IMR-90 (cell line): ENCODE measurements around the gene CARNS1. TPM values are rescaled to one million over a fixed set of nuclear protein-coding genes. Genes with fewer than 3 reads are reported as not detected.

Source experiments
- ATAC-seq: fragments of 200-7000 bp; cut with Tn5 transposase; 2 replicates; pipeline ENCODE4 v1.9.1; 2020; ENCODE audit warnings: low read depth, mild to moderate bottlenecking, moderate library complexity
- BruUV-seq: library from RNA; stranded (reverse); fragments of 400-500 nt; replicated peaks from 2 replicates; lab custom pipeline; 2021; lab: Mats Ljungman, UMichigan
- CTCF ChIA-PET: fragments of 300-600 bp; formaldehyde crosslinking; extraction: SDS; loops from one replicate; lab custom pipeline; 2021; ENCODE audit warnings: antibody characterized with exemption; lab: Yijun Ruan, JAX
- POLR2A ChIA-PET: fragments of 300-600 bp; sonication (Branson Sonifier 250); formaldehyde crosslinking; loops from one replicate; lab custom pipeline; 2022; ENCODE audit warnings: antibody characterized with exemption; ENCODE audit not compliant: unreplicated experiment; lab: Charles Lee
- DNase-seq: peaks from one replicate; pipeline ENCODE4 v3.0.0; 2013
- H2AFZ ChIP-seq: replicated peaks from 2 replicates; pipeline ENCODE3; 2013; ENCODE audit warnings: low read length, mild to moderate bottlenecking; ENCODE audit not compliant: poor library complexity
- H2AK5ac ChIP-seq: 2 replicates; pipeline ENCODE4 v1.6.1; 2013; ENCODE audit warnings: low read depth, low read length, inconsistent platforms
- H2AK9ac ChIP-seq: replicated peaks from 2 replicates; pipeline ENCODE3; 2013; ENCODE audit warnings: mild to moderate bottlenecking, low read depth, low read length, moderate library complexity; ENCODE audit not compliant: poor library complexity
- H2BK120ac ChIP-seq: 2 replicates; pipeline ENCODE4 v1.6.1; 2013; ENCODE audit warnings: low read depth, low read length, inconsistent platforms
- H2BK15ac ChIP-seq: 3 replicates; pipeline ENCODE4 v1.6.1; 2013; ENCODE audit warnings: low read depth, low read length, inconsistent platforms
- H2BK20ac ChIP-seq: 2 replicates; pipeline ENCODE4 v1.6.1; 2013; ENCODE audit warnings: low read depth, mild to moderate bottlenecking, inconsistent platforms, low read length, moderate library complexity
- H2BK5ac ChIP-seq: 2 replicates; pipeline ENCODE4 v1.6.1; 2013; ENCODE audit warnings: mild to moderate bottlenecking, low read depth, low read length, inconsistent platforms; ENCODE audit not compliant: poor library complexity, severe bottlenecking
- H3K14ac ChIP-seq: replicated peaks from 2 replicates; pipeline ENCODE4 v1.6.1; 2013; ENCODE audit warnings: low read depth, low read length, inconsistent platforms
- H3K18ac ChIP-seq: 2 replicates; pipeline ENCODE4 v1.6.1; 2013; ENCODE audit warnings: low read depth, low read length, control low read depth
- H3K23ac ChIP-seq: 2 replicates; pipeline ENCODE4 v1.6.1; 2013; ENCODE audit warnings: low read depth, low read length, inconsistent platforms
- H3K27ac ChIP-seq: 2 replicates; pipeline ENCODE4 v1.5.1; 2013; ENCODE audit warnings: mild to moderate bottlenecking, control low read depth, low read length; ENCODE audit not compliant: insufficient read depth
- H3K27me3 ChIP-seq: 2 replicates; pipeline ENCODE4 v1.6.1; 2013; ENCODE audit warnings: low read length; ENCODE audit not compliant: control insufficient read depth, insufficient read depth
- H3K36me3 ChIP-seq: 2 replicates; pipeline ENCODE4 v1.6.1; 2013; ENCODE audit warnings: low read length, mixed read lengths; ENCODE audit not compliant: control insufficient read depth, insufficient read depth
- H3K4ac ChIP-seq: 2 replicates; pipeline ENCODE4 v1.6.1; 2013; ENCODE audit warnings: low read depth, low read length, inconsistent platforms
- H3K4me1 ChIP-seq: 2 replicates; pipeline ENCODE4 v1.6.1; 2013; ENCODE audit warnings: low read length, mixed read lengths; ENCODE audit not compliant: control insufficient read depth, insufficient read depth
- H3K4me2 ChIP-seq: 2 replicates; pipeline ENCODE4 v1.6.1; 2013; ENCODE audit warnings: low read depth, mild to moderate bottlenecking, control low read depth, low read length, moderate library complexity
- H3K4me3 ChIP-seq: 2 replicates; pipeline ENCODE4 v1.5.1; 2013; ENCODE audit warnings: low read depth, mild to moderate bottlenecking, control low read depth, low read length, moderate library complexity; ENCODE audit not compliant: insufficient read depth
- H3K56ac ChIP-seq: 2 replicates; pipeline ENCODE4 v1.6.1; 2013; ENCODE audit warnings: low read length, inconsistent platforms; ENCODE audit not compliant: insufficient read depth; ENCODE audit errors: extremely low read depth
- H3K79me1 ChIP-seq, 2 experiments: 2 replicates each; pipeline ENCODE4 v1.6.1; 2013; ENCODE audit warnings: low read length in 2 of 2, inconsistent platforms in 1 of 2, low read depth in 1 of 2
- H3K9ac ChIP-seq: 2 replicates; pipeline ENCODE4 v1.6.1; 2013; ENCODE audit warnings: low read depth, low read length, control low read depth
- H3K9me1 ChIP-seq: 2 replicates; pipeline ENCODE4 v1.6.1; 2013; ENCODE audit warnings: low read length, inconsistent platforms; ENCODE audit not compliant: insufficient read depth
- H3K9me3 ChIP-seq: 2 replicates; pipeline ENCODE4 v1.6.1; 2013; ENCODE audit warnings: low read length; ENCODE audit not compliant: control insufficient read depth, insufficient read depth
- H4K20me1 ChIP-seq: 2 replicates; pipeline ENCODE4 v1.6.1; 2013; ENCODE audit warnings: low read length, inconsistent platforms; ENCODE audit not compliant: insufficient read depth
- H4K5ac ChIP-seq: 2 replicates; pipeline ENCODE4 v1.6.1; 2013; ENCODE audit warnings: mild to moderate bottlenecking, low read depth, low read length, control low read depth
- H4K8ac ChIP-seq, 2 experiments: 2 replicates each; pipeline ENCODE4 v1.6.1; 2013; ENCODE audit warnings: low read depth in 2 of 2, low read length in 2 of 2, control low read depth in 1 of 2, inconsistent platforms in 1 of 2
- H4K91ac ChIP-seq: 2 replicates; pipeline ENCODE4 v1.6.1; 2013; ENCODE audit warnings: low read depth, low read length, inconsistent platforms; ENCODE audit not compliant: insufficient read depth
- POLR2A ChIP-seq: IDR thresholded peaks from 2 replicates; pipeline ENCODE4 v1.6.1; 2012; ENCODE audit warnings: mild to moderate bottlenecking, low read depth, low read length
- WGBS, 2 experiments: methylation state at CpG; one replicate each; pipeline versions ENCODE4 v1.1.5 to v1.1.7; 2013; ENCODE audit warnings: missing lambda C conversion rate in 2 of 2; ENCODE audit not compliant: insufficient read length in 1 of 2; ENCODE audit errors: extremely low coverage in 2 of 2; 5-methylcytosine and 5-hydroxymethylcytosine counted together
- dilution Hi-C: fragments of 300-500 bp; cut with HindIII; formaldehyde crosslinking; loops from one replicate; pipeline ENCODE4 v1.14.3; 2018; ENCODE audit warnings: low sequenced_read_pairs; ENCODE audit not compliant: unreplicated experiment
- in situ Hi-C: fragments of 300-500 bp; cut with MboI; formaldehyde crosslinking; loops from 3 replicates; pipeline ENCODE4 v1.14.3; 2019; ENCODE audit warnings: low sequenced_read_pairs, inconsistent platforms, mixed read lengths
- intact Hi-C: fragments of 100-400 bp; cut with micrococcal nuclease; formaldehyde crosslinking; loops from 2 replicates; pipeline ENCODE4 v1.10.0; 2022
- polyA plus RNA-seq, 3 experiments: library from polyadenylated mRNA; depleted of rRNA; stranded (reverse); fragments of >200 nt; gene quantifications; 2 replicates each; pipeline ENCODE4 v1.2.3, GENCODE V29; 2012; ENCODE audit warnings: low replicate concordance in 1 of 3
- total RNA-seq: library from RNA; depleted of rRNA; stranded (reverse); fragments of >200 nt; gene quantifications from 2 replicates; pipeline ENCODE4 v1.2.3, GENCODE V29; 2012
- TF ChIP-seq, protein P1 (sequence below): fragments of 150-350 bp; IDR thresholded peaks from 2 replicates; pipeline ENCODE4 v1.6.1; 2017; ENCODE audit warnings: mild to moderate bottlenecking, antibody characterized with exemption, low read length, low read depth
- TF ChIP-seq, protein P2 (sequence below): conservative IDR thresholded peaks from 2 replicates; pipeline ENCODE4 v1.5.1; 2012; ENCODE audit warnings: mild to moderate bottlenecking, low read depth, low read length, improper control_type of control experiment

The CARNS1 gene
- total and polyA plus RNA-seq, 2 of the 4 experiments (the other 2 are of a cell fraction), result under 0.01 to 0.32 TPM

DNA sequence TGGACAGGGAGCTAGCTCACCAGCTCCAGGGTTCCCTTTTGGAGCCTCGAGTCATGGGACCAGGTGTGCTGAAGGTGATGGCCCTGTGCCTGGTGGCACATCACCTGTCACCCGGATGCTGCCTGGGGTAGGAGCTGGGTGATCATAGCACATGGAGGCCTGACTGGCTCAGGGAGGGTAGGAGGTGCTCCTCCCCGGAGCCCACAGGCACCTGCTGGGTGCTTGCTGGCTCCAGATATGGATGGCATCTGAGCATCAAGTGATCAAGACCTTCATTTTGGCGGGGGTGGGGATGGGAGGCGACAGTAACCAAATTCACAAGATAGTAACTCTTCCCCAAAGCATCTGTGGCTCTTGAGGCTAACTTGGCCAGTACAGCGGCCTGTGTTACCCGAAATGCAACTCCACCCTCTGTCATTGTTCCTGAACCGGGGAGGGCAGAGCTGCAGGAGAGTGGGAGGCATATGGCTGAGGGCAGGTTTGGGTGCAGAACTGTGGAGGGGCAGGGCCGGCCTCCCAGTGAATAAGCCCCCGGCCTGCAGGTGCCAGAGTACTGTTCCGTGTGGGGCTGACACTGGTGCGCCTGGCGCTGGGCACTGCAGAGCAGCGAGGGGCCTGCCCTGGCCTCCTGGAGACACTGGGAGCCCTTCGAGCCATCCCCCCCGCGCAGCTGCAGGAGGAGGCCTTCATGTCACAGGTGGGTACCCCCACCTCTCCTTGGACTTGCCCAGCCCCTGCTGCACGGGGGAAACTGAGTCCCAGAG lies 6.9 kb upstream of the CARNS1 start:
- CTCF ChIA-PET, result no interaction called here

More for the DNA sequence above, 6.9 kb upstream of the CARNS1 start:
- Histone ChIP-seq H2BK15ac (no peak overlapping the region), H3K56ac (no peak overlapping the region), H4K5ac (no peak overlapping the region), H3K4me1 (no peaks in the 10 kb centered on the region), H3K36me3 (no peaks in the 10 kb centered on the region), H4K91ac (no peak overlapping the region), H2BK20ac (no peak overlapping the region), H3K14ac (no peak overlapping the region), H3K27me3 (peaks cover 55% of the 10 kb centered on the region), H3K9me3 (no peaks in the 10 kb centered on the region), H3K4me3 (no peak overlapping the region), H3K79me1 (no peaks in the 10 kb centered on the region), H3K9ac (no peak overlapping the region), H4K20me1 (no peaks in the 10 kb centered on the region), H2BK5ac (no peak overlapping the region), H3K9me1 (no peaks in the 10 kb centered on the region), H4K8ac (no peak overlapping the region), H3K4me2 (no peak overlapping the region), H2BK120ac (no peak overlapping the region), H2AK9ac (no peak overlapping the region), H3K4ac (no peak overlapping the region), H2AFZ (no peak overlapping the region), H3K18ac (no peak overlapping the region), H2AK5ac (no peak overlapping the region), H3K23ac (no peak overlapping the region), H3K27ac (no peak overlapping the region)
- BruUV-seq, result no TSS peak
- POLR2A ChIA-PET, result no interaction called here
- WGBS, 2 experiments, result 81% methylated on average over 6 of the region's 18 CpGs; no CpG with 5 or more reads in 1 of the 2 experiments
- in situ Hi-C loops, result no loop called here
- dilution Hi-C loops, result no loop called here
- intact Hi-C loops, result no loop called here
- TF ChIP-seq, protein P1, sequence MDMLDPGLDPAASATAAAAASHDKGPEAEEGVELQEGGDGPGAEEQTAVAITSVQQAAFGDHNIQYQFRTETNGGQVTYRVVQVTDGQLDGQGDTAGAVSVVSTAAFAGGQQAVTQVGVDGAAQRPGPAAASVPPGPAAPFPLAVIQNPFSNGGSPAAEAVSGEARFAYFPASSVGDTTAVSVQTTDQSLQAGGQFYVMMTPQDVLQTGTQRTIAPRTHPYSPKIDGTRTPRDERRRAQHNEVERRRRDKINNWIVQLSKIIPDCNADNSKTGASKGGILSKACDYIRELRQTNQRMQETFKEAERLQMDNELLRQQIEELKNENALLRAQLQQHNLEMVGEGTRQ, result no peak
- TF ChIP-seq POLR2A, result no peak
- TF ChIP-seq, protein P2, sequence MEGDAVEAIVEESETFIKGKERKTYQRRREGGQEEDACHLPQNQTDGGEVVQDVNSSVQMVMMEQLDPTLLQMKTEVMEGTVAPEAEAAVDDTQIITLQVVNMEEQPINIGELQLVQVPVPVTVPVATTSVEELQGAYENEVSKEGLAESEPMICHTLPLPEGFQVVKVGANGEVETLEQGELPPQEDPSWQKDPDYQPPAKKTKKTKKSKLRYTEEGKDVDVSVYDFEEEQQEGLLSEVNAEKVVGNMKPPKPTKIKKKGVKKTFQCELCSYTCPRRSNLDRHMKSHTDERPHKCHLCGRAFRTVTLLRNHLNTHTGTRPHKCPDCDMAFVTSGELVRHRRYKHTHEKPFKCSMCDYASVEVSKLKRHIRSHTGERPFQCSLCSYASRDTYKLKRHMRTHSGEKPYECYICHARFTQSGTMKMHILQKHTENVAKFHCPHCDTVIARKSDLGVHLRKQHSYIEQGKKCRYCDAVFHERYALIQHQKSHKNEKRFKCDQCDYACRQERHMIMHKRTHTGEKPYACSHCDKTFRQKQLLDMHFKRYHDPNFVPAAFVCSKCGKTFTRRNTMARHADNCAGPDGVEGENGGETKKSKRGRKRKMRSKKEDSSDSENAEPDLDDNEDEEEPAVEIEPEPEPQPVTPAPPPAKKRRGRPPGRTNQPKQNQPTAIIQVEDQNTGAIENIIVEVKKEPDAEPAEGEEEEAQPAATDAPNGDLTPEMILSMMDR, result no peak
- DNase-seq, result no peak
- ATAC-seq, result no peak
